Panc1 (cell line): Measurements from ENCODE around the gene OTX1.

Experiments used
- POLR2AphosphoS5 ChIP-seq: IDR thresholded peaks from 2 replicates; pipeline ENCODE4 v1.6.1; 2012; ENCODE audit warnings: mild to moderate bottlenecking, low read depth, low read length, moderate library complexity
- SIN3A ChIP-seq: IDR thresholded peaks from 2 replicates; pipeline ENCODE4 v1.6.1; 2012; ENCODE audit warnings: low read depth, mild to moderate bottlenecking, low read length, moderate library complexity, borderline replicate concordance; ENCODE audit not compliant: insufficient read depth
- TCF7L2 ChIP-seq: IDR thresholded peaks from 2 replicates; pipeline ENCODE4 v1.6.1; 2011; ENCODE audit warnings: mild to moderate bottlenecking, low read depth, low read length, inconsistent platforms
- TF ChIP-seq, protein P1 (sequence below): fragments of 450-650 bp; IDR thresholded peaks from 2 replicates; pipeline ENCODE4 v1.5.1; 2017; ENCODE audit warnings: mild to moderate bottlenecking
- TF ChIP-seq, protein P2 (sequence below), 2 experiments: IDR thresholded peaks; 2 replicates each; pipeline ENCODE4 v1.6.1; 2011 to 2012; ENCODE audit warnings: low read depth in 2 of 2, control low read depth in 1 of 2, low read length in 1 of 2, mild to moderate bottlenecking in 1 of 2, moderate library complexity in 1 of 2; ENCODE audit not compliant: insufficient read depth in 1 of 2

DNA sequence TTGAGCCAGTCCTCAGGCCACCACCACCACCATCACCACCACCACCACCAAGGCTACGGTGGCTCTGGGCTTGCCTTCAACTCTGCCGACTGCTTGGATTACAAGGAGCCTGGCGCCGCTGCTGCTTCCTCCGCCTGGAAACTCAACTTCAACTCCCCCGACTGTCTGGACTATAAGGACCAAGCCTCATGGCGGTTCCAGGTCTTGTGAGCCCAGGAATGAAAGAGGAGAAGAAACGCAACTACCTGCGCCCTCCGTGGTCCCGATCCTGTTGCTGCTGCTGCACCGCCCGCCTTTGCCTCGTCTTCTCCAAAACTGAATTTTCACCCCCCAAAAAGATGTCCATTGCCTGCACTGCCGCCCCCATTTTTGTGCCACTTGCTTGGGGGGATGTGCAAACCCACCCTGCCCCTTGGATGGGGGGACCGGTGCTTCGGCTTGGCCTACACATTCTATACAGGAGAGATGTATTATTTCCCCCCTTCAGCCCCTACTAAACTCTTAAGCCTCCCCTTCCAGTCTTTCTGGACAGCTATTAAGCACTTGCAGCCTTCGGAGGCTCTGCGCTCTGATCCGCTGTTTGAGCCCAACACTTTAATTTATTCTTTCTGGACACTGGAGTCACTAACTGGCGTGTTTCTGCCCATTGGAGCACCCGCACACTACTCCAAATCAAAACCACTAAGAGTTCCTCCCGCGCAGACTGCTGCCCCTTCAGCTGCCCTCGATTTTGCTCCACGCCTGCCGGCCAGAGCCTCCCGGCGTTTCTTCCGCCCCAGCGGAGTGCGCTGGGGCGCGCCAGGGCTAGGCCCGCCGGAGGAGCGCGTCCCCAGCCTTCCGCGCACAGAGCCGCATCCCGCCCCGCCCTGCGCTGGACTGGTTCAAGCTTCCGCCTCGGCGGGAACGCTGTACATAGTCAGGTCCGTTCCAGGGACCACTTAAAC is 5.7 kb downstream of the OTX1 start:
- TF ChIP-seq, protein P1, sequence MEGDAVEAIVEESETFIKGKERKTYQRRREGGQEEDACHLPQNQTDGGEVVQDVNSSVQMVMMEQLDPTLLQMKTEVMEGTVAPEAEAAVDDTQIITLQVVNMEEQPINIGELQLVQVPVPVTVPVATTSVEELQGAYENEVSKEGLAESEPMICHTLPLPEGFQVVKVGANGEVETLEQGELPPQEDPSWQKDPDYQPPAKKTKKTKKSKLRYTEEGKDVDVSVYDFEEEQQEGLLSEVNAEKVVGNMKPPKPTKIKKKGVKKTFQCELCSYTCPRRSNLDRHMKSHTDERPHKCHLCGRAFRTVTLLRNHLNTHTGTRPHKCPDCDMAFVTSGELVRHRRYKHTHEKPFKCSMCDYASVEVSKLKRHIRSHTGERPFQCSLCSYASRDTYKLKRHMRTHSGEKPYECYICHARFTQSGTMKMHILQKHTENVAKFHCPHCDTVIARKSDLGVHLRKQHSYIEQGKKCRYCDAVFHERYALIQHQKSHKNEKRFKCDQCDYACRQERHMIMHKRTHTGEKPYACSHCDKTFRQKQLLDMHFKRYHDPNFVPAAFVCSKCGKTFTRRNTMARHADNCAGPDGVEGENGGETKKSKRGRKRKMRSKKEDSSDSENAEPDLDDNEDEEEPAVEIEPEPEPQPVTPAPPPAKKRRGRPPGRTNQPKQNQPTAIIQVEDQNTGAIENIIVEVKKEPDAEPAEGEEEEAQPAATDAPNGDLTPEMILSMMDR = no peak
- no peak for TF ChIP-seq TCF7L2
- TF ChIP-seq POLR2AphosphoS5 = no peak
- TF ChIP-seq SIN3A = no peak
- TF ChIP-seq, protein P2, sequence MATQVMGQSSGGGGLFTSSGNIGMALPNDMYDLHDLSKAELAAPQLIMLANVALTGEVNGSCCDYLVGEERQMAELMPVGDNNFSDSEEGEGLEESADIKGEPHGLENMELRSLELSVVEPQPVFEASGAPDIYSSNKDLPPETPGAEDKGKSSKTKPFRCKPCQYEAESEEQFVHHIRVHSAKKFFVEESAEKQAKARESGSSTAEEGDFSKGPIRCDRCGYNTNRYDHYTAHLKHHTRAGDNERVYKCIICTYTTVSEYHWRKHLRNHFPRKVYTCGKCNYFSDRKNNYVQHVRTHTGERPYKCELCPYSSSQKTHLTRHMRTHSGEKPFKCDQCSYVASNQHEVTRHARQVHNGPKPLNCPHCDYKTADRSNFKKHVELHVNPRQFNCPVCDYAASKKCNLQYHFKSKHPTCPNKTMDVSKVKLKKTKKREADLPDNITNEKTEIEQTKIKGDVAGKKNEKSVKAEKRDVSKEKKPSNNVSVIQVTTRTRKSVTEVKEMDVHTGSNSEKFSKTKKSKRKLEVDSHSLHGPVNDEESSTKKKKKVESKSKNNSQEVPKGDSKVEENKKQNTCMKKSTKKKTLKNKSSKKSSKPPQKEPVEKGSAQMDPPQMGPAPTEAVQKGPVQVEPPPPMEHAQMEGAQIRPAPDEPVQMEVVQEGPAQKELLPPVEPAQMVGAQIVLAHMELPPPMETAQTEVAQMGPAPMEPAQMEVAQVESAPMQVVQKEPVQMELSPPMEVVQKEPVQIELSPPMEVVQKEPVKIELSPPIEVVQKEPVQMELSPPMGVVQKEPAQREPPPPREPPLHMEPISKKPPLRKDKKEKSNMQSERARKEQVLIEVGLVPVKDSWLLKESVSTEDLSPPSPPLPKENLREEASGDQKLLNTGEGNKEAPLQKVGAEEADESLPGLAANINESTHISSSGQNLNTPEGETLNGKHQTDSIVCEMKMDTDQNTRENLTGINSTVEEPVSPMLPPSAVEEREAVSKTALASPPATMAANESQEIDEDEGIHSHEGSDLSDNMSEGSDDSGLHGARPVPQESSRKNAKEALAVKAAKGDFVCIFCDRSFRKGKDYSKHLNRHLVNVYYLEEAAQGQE (IDR thresholded peaks at IDR 0.05; ENCODE audit: insufficient read depth in 1 of 2, low read depth in 2 of 2, low read length in 1 of 2) = no peak
